ENCODE results near the gene NPIPA3. TPM values are rescaled to one million over a fixed set of nuclear protein-coding genes. Genes with fewer than 3 reads are reported as not detected.
"Not testable (repeated sequence)": the region's sequence is repeated elsewhere in the genome, so short reads cannot be mapped to it uniquely, and the experiment has no call there.

The NPIPA3 gene
- total and polyA plus RNA-seq, 7 experiments from 2014 or later, result 0.34 to 6.9 (median 3.1) TPM; not detected in 2

- Histone ChIP-seq H3K4me3 (ENCODE audit: low read length) (no peak overlapping the region), H3K27ac (ENCODE audit: low read depth, low read length) (no peak overlapping the region), H3K36me3 (ENCODE audit: control insufficient read depth in 2 of 3, insufficient read depth in 3 of 3, low read length in 3 of 3) (no peaks in the 10 kb centered on the region), H3K9me3 (ENCODE audit: control insufficient read depth in 2 of 3, low read length in 3 of 3) (no peaks in the 10 kb centered on the region), H3K4me1 (ENCODE audit: control insufficient read depth in 2 of 2, insufficient read depth in 2 of 2, low read length in 2 of 2) (no peaks in the 10 kb centered on the region), H3K27me3 (ENCODE audit: control insufficient read depth in 2 of 2, insufficient read depth in 2 of 2, low read length in 2 of 2) (no peaks in the 10 kb centered on the region)
- H3K4me3 Mint-ChIP-seq, result no peak overlapping the region
- H3K27ac Mint-ChIP-seq, result no peak overlapping the region
- peaks cover 0 to 5% (median 0%) of the 10 kb centered on the region in 11 donors for H3K9me3 Mint-ChIP-seq
- DNase-seq (no peak), ATAC-seq (no peak)
- peaks cover 4 to 17% (median 14%) of the 10 kb centered on the region in 7 donors for H3K4me1 Mint-ChIP-seq
- intact Hi-C loops (cut with micrococcal nuclease), result no loop called here
- H3K36me3 Mint-ChIP-seq, result peaks cover 0 to 4% (median 0%) of the 10 kb centered on the region in 5 donors
- ChIA-PET CTCF (no interaction called here), POLR2A (interaction anchor here (0.6 kb wide), 1 partner anchor 39 kb away, joined by 3 read pairs; no protein-coding TSS in a partner anchor)
- peaks cover 0 to 4% (median 0%) of the 10 kb centered on the region in 5 donors for H3K27me3 Mint-ChIP-seq
Measured at GRCh38 chr16:14676633-14677032, 26.6 kb upstream of the NPIPA3 start.

DNA sequence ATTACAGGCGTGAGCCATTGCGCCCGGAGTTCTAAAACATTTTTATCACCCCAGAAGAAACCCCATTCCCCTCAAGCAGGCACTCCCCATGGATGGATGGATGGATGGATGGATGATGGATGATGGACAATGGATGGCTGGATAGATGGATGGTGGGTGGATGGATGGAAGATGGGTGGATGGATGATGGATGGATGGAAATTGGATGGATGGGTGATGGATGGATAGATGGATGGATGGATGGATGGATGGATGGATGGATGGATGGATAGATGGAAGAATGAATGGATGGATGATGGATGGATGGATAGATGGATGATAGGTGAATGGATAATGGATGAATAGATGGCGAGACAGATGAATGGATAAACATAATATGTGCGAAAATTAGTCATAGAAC lies 25.6 kb upstream of the NPIPA3 start:
- Mint-ChIP-seq H3K9me3 (peaks cover 0 to 2% (median 0%) of the 10 kb centered on the region in 11 donors), H3K27ac (no peak overlapping the region), H3K4me1 (peaks cover 1 to 10% (median 9%) of the 10 kb centered on the region in 7 donors), H3K4me3 (no peak overlapping the region), H3K36me3 (peaks cover 0 to under 1% (median 0%) of the 10 kb centered on the region in 5 donors), H3K27me3 (peaks cover 0 to 4% (median 0%) of the 10 kb centered on the region in 5 donors)
- DNase-seq (no peak), ATAC-seq (no peak)
- no peaks in the 10 kb centered on the region for H3K4me1 ChIP-seq (ENCODE audit: control insufficient read depth in 2 of 2, insufficient read depth in 2 of 2, low read length in 2 of 2)
- no peak overlapping the region for H3K4me3 ChIP-seq (ENCODE audit: low read length)
- H3K36me3 ChIP-seq (ENCODE audit: control insufficient read depth in 2 of 3, insufficient read depth in 3 of 3, low read length in 3 of 3), result no peaks in the 10 kb centered on the region
- H3K27me3 ChIP-seq (ENCODE audit: control insufficient read depth in 2 of 2, insufficient read depth in 2 of 2, low read length in 2 of 2), result no peaks in the 10 kb centered on the region
- intact Hi-C loops (cut with micrococcal nuclease), result no loop called here
- H3K27ac ChIP-seq (ENCODE audit: low read depth, low read length), result no peak overlapping the region
- CTCF ChIA-PET, result no interaction called here
- no peaks in the 10 kb centered on the region for H3K9me3 ChIP-seq (ENCODE audit: control insufficient read depth in 2 of 3, low read length in 3 of 3)
- POLR2A ChIA-PET, result no interaction called here

DNA sequence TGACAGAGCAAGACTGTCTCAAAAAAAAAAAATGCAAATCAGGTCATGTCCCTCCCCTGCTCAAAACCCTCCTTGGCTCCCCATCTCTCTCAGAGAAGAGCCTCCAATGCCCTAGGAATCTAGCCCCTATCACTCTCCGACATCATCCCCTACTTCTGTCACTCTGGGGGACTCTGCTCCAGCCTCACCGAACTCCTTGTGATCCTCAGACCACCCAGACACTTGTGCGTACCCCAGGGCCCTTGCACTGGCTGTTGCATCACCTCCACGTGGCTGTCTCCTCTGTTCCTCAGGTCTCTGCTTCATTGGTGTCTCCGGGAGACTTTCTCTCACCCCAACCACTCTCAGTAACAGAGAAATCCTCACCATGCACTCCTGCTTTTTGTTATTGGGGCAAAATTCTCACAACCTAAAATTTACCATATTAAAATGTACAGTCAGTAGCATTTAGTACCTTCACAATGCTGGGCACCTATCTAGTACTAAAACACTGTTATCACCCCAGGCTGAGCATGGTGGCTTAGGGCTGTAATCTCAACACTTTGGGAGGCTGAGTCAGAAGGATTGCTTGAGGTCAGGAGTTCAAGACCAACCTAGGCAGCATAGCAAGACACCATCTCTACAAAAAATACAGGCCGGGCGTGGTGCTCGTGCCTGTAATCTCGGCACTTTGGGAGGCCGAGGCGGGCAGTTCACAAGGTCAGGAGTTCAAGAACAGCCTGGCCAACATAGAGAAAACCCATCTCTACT lies 24.3 kb upstream of the NPIPA3 start:
- Histone ChIP-seq H3K9me3 (ENCODE audit: control insufficient read depth in 2 of 3, low read length in 3 of 3) (no peaks in the 10 kb centered on the region), H3K4me1 (ENCODE audit: control insufficient read depth in 2 of 2, insufficient read depth in 2 of 2, low read length in 2 of 2) (no peaks in the 10 kb centered on the region), H3K27me3 (ENCODE audit: control insufficient read depth in 2 of 2, insufficient read depth in 2 of 2, low read length in 2 of 2) (no peaks in the 10 kb centered on the region), H3K27ac (ENCODE audit: low read depth, low read length) (no peak overlapping the region), H3K4me3 (ENCODE audit: low read length) (no peak overlapping the region), H3K36me3 (ENCODE audit: control insufficient read depth in 2 of 3, insufficient read depth in 3 of 3, low read length in 3 of 3) (no peaks in the 10 kb centered on the region)
- H3K27ac Mint-ChIP-seq, result peak overlapping the region in 1 of 9 donors; percentile 31
- ChIA-PET POLR2A (no interaction called here), CTCF (no interaction called here)
- intact Hi-C loops (cut with micrococcal nuclease), result no loop called here
- no peak for ATAC-seq
- H3K9me3 Mint-ChIP-seq, result peaks cover 0 to 2% (median 0%) of the 10 kb centered on the region in 11 donors
- no peak overlapping the region for H3K4me3 Mint-ChIP-seq
- peaks cover 0 to 4% (median 0%) of the 10 kb centered on the region in 5 donors for H3K27me3 Mint-ChIP-seq
- H3K4me1 Mint-ChIP-seq, result peaks cover 0 to 5% (median 3%) of the 10 kb centered on the region in 7 donors
- no peak for DNase-seq
- H3K36me3 Mint-ChIP-seq, result no peaks in the 10 kb centered on the region

GRCh38 chr16:14680396-14680795 lies 22.8 kb upstream of the NPIPA3 start:
- CTCF ChIA-PET; H3K27me3 Mint-ChIP-seq; H3K27ac Mint-ChIP-seq; H3K27ac ChIP-seq (ENCODE audit: low read depth, low read length); H3K36me3 ChIP-seq (ENCODE audit: control insufficient read depth in 2 of 3, insufficient read depth in 3 of 3, low read length in 3 of 3); H3K9me3 Mint-ChIP-seq; intact Hi-C loops (cut with micrococcal nuclease); ATAC-seq; H3K4me3 ChIP-seq (ENCODE audit: low read length); H3K4me1 Mint-ChIP-seq; H3K9me3 ChIP-seq (ENCODE audit: control insufficient read depth in 2 of 3, low read length in 3 of 3); DNase-seq; POLR2A ChIA-PET; H3K36me3 Mint-ChIP-seq; H3K4me1 ChIP-seq (ENCODE audit: control insufficient read depth in 2 of 2, insufficient read depth in 2 of 2, low read length in 2 of 2); H3K4me3 Mint-ChIP-seq; H3K27me3 ChIP-seq (ENCODE audit: control insufficient read depth in 2 of 2, insufficient read depth in 2 of 2, low read length in 2 of 2): not testable (repeated sequence)

GRCh38 chr16:14681115-14681514 lies 22.1 kb upstream of the NPIPA3 start:
- intact Hi-C loops (cut with micrococcal nuclease), result no loop called here

GRCh38 chr16:14682121-14682520 lies 21.1 kb upstream of the NPIPA3 start:
- no peaks in the 10 kb centered on the region for H3K27me3 ChIP-seq (ENCODE audit: control insufficient read depth in 2 of 2, insufficient read depth in 2 of 2, low read length in 2 of 2)
- Mint-ChIP-seq H3K27ac (no peak overlapping the region), H3K4me3 (no peak overlapping the region), H3K9me3 (no peaks in the 10 kb centered on the region), H3K4me1 (peaks cover 0 to 3% (median 0%) of the 10 kb centered on the region in 7 donors), H3K36me3 (no peaks in the 10 kb centered on the region), H3K27me3 (peaks cover 0 to 4% (median 0%) of the 10 kb centered on the region in 5 donors)
- intact Hi-C loops (cut with micrococcal nuclease), result no loop called here
- no peak overlapping the region for H3K4me3 ChIP-seq (ENCODE audit: low read length)
- H3K36me3 ChIP-seq (ENCODE audit: control insufficient read depth in 2 of 3, insufficient read depth in 3 of 3, low read length in 3 of 3), result no peaks in the 10 kb centered on the region
- H3K4me1 ChIP-seq (ENCODE audit: control insufficient read depth in 2 of 2, insufficient read depth in 2 of 2, low read length in 2 of 2), result no peaks in the 10 kb centered on the region
- no peaks in the 10 kb centered on the region for H3K9me3 ChIP-seq (ENCODE audit: control insufficient read depth in 2 of 3, low read length in 3 of 3)
- no peak overlapping the region for H3K27ac ChIP-seq (ENCODE audit: low read depth, low read length)
- no peak for ATAC-seq
- ChIA-PET CTCF (no interaction called here), POLR2A (no interaction called here)
- DNase-seq, result no peak

More at GRCh38 chr16:14681115-14681514, 22.1 kb upstream of the NPIPA3 start:
- Histone ChIP-seq H3K9me3 (ENCODE audit: control insufficient read depth in 2 of 3, low read length in 3 of 3) (no peaks in the 10 kb centered on the region), H3K36me3 (ENCODE audit: control insufficient read depth in 2 of 3, insufficient read depth in 3 of 3, low read length in 3 of 3) (no peaks in the 10 kb centered on the region), H3K4me3 (ENCODE audit: low read length) (no peak overlapping the region), H3K27me3 (ENCODE audit: control insufficient read depth in 2 of 2, insufficient read depth in 2 of 2, low read length in 2 of 2) (no peaks in the 10 kb centered on the region), H3K27ac (ENCODE audit: low read depth, low read length) (no peak overlapping the region), H3K4me1 (ENCODE audit: control insufficient read depth in 2 of 2, insufficient read depth in 2 of 2, low read length in 2 of 2) (no peaks in the 10 kb centered on the region)
- H3K36me3 Mint-ChIP-seq, result no peaks in the 10 kb centered on the region
- H3K27me3 Mint-ChIP-seq, result peaks cover 0 to 4% (median 0%) of the 10 kb centered on the region in 5 donors
- H3K4me3 Mint-ChIP-seq, result no peak overlapping the region
- ChIA-PET CTCF (no interaction called here), POLR2A (no interaction called here)
- ATAC-seq, result no peak
- H3K4me1 Mint-ChIP-seq, result peaks cover 0 to 3% (median 0%) of the 10 kb centered on the region in 7 donors
- H3K27ac Mint-ChIP-seq, result no peak overlapping the region
- DNase-seq, result no peak
- no peaks in the 10 kb centered on the region for H3K9me3 Mint-ChIP-seq
